ENCODE measurements around the gene SCPEP1. TPM values are rescaled to one million over a fixed set of nuclear protein-coding genes. Genes with fewer than 3 reads are reported as not detected.
A peak's percentile ranks its signal among the peaks of the same experiment; 100 is the strongest.

The SCPEP1 gene
- total RNA-seq, 3 donors from 2014 or later: 10.3 to 74.2 (median 27.7) TPM

DNA sequence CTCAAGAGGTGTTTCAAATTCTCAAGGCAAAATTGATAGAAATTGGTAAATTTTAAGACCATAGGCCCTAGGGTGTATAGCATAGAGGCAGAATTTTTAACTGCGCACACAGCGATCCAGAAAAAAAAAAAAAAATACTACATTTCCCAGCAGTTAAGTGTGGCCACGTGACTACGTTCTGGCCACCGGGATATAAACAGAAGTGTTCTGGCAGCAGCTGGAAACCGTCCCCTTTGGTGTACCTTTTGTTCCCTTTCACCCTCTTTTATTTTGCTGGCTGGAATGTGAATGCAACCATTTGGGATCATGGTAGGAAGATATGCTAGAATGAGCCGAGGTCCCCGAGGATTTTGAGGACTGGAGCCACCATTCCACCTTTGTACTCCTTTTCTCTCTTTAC is 54.4 kb downstream of the SCPEP1 start:
- Histone ChIP-seq H3K4me3 (no peak overlapping the region), H3K4me1 (ENCODE audit: low read depth) (peaks cover 45% of the 10 kb centered on the region), H3K36me3 (ENCODE audit: low read depth) (no peaks in the 10 kb centered on the region), H3K9me3 (peaks cover under 1% of the 10 kb centered on the region)
- ATAC-seq (peak; percentile 46), DNase-seq (peak in 2 of 3 donors; percentile 49 to 75)
- intact Hi-C loops (cut with DNase I, micrococcal nuclease): no loop called here
- TF ChIP-seq, protein P1, sequence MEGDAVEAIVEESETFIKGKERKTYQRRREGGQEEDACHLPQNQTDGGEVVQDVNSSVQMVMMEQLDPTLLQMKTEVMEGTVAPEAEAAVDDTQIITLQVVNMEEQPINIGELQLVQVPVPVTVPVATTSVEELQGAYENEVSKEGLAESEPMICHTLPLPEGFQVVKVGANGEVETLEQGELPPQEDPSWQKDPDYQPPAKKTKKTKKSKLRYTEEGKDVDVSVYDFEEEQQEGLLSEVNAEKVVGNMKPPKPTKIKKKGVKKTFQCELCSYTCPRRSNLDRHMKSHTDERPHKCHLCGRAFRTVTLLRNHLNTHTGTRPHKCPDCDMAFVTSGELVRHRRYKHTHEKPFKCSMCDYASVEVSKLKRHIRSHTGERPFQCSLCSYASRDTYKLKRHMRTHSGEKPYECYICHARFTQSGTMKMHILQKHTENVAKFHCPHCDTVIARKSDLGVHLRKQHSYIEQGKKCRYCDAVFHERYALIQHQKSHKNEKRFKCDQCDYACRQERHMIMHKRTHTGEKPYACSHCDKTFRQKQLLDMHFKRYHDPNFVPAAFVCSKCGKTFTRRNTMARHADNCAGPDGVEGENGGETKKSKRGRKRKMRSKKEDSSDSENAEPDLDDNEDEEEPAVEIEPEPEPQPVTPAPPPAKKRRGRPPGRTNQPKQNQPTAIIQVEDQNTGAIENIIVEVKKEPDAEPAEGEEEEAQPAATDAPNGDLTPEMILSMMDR (IDR thresholded peaks at IDR 0.05): no peak

DNA sequence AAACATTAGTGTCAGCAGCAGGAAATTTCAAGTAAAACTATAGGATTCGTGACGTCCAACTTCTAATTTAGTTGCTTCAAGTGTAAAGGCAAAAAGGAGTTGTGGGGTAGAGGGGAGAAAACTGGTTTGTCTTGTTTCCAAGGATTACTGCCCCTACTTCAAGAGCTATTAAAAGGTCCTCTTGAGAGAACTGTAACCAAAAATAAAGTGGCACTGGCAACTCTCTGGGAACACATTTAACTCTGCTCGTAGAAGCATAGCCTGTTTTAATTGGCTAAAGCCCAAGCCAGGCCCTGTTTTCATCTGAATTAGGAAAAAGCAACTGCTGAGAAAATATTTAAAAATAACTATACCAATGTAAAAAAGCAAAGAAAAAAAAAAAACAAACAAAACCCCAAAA is 55.4 kb downstream of the SCPEP1 start:
- H3K9me3 ChIP-seq: no peaks in the 10 kb centered on the region
- ATAC-seq (peak; percentile 35), DNase-seq (peak in 1 of 3 donors; percentile 65)
- no peak overlapping the region for H3K4me3 ChIP-seq
- TF ChIP-seq, protein P1 (IDR thresholded peaks at IDR 0.05): no peak
- intact Hi-C loops (cut with DNase I, micrococcal nuclease): no loop called here
- no peaks in the 10 kb centered on the region for H3K36me3 ChIP-seq (ENCODE audit: low read depth)
- peaks cover 47% of the 10 kb centered on the region for H3K4me1 ChIP-seq (ENCODE audit: low read depth)

DNA sequence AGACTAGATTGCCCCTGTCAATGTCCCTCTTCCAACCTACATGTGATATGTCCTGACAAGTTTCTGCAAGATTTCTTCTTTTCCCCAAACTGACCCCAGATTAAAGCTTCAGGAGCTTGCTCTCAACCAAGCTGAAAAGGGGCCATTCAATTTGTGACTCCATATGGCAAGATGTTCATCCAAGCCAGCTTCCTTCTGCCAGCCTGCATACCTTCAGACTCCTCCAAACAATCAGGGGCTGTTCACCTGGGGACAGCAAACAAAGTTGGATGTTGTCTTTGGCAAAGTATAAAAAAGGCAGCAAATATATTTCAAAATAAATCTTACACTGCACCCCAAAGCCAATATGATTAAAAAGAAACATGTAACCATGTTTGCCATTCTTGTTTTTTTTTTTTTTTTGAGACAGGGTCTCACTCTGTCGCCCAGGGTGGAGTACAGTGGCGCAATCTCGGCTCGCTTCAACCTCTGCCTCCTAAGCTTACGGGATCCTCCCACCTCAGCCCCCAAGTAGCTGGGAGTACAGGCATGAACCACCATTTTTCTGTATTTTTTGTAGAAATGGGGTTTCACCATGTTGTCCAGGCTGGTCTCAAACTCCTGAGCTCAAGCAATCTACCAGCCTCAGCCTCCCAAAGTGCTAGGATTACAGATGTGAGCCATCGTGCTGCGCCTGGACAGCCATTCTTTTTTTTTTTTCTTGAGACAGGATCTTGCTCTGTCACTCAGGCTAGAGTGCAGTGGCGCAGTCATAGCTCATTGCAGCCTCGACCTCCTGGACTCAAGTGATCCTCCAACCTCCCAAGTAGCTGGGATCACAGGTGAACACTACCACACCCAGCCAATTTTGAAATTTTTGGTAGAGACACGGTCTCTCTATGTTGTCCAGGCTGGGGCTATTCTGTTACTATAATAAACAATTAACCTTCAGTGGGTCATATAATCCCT is 57.1 kb downstream of the SCPEP1 start:
- peak; percentile 43 for ATAC-seq

DNA sequence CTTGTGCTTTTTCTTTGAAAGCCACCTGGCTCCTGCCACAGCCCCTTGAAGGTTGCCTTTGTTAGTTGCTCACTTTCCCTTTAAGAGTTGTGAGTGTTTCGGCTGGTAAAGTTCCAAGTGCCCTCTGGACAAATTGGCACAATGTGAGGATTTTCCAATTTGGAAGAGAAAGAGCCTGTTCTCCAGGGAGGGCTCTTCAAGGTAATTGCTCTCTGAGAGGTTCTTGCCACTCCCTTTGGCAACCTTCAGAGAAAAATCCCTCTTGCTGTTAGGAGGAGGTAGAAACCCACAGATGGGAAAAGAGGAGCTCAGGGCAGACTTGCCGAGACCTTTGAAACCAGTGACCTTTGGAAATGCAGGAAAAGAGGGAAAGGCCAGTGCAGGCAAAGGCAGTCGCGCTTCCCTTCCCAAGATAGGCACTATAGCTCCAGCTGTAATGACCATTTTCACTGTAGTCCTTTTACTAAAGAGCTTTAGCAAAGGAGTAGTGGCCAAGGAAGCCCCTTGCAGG is 58.1 kb downstream of the SCPEP1 start:
- Histone ChIP-seq H3K36me3 (ENCODE audit: low read depth) (no peaks in the 10 kb centered on the region), H3K9me3 (no peaks in the 10 kb centered on the region), H3K4me3 (no peak overlapping the region), H3K4me1 (ENCODE audit: low read depth) (peaks cover 54% of the 10 kb centered on the region)
- TF ChIP-seq, protein P1 (IDR thresholded peaks at IDR 0.05): no peak
- intact Hi-C loops (cut with DNase I, micrococcal nuclease): no loop called here
- DNase-seq (peak in 2 of 3 donors; percentile 51 to 88), ATAC-seq (peak; percentile 80)

More for the DNA sequence above, 57.1 kb downstream of the SCPEP1 start:
- H3K4me1 ChIP-seq (ENCODE audit: low read depth): peaks cover 54% of the 10 kb centered on the region
- no peaks in the 10 kb centered on the region for H3K36me3 ChIP-seq (ENCODE audit: low read depth)
- H3K4me3 ChIP-seq: no peak overlapping the region
- DNase-seq: no peak
- intact Hi-C loops (cut with DNase I, micrococcal nuclease): no loop called here
- TF ChIP-seq, protein P1 (IDR thresholded peaks at IDR 0.05): no peak
- H3K9me3 ChIP-seq: no peaks in the 10 kb centered on the region

DNA sequence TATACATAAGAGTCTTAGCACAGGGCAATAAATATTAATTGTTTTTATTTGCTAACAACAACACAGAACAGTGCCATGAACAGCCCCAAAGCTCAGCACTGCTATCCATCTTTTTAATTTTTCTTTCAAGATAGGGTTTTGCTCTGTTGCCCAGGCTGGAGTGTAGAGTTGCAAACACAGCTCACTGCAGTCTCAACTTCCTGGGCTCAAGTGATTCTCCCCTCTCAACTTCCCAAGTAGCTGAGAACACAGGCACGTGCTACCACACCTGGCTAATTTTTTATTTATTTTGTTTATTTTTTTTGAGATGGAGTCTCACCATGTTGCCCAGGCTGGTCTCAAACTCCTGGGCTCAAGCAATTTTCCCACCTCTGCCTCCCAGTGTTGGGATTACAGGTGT is 59.5 kb downstream of the SCPEP1 start:
- peaks cover 52% of the 10 kb centered on the region for H3K4me1 ChIP-seq (ENCODE audit: low read depth)
- H3K9me3 ChIP-seq: no peaks in the 10 kb centered on the region
- DNase-seq (no peak), ATAC-seq (no peak)
- no peaks in the 10 kb centered on the region for H3K36me3 ChIP-seq (ENCODE audit: low read depth)
- intact Hi-C loops (cut with DNase I, micrococcal nuclease): no loop called here
- TF ChIP-seq, protein P1 (IDR thresholded peaks at IDR 0.05): no peak
- no peak overlapping the region for H3K4me3 ChIP-seq
